HepG2 (cell line): Measurements from ENCODE around the gene MLC1. TPM values are rescaled to one million over a fixed set of nuclear protein-coding genes. Genes with fewer than 3 reads are reported as not detected.

Source experiments
- ATAC-seq: fragments of 200-7000 bp; cut with Tn5 transposase; 3 replicates; pipeline ENCODE4 v1.9.1; 2020; ENCODE audit warnings: mild to moderate bottlenecking, moderate library complexity
- BruUV-seq: library from RNA; stranded (reverse); fragments of 400-500 nt; replicated peaks from 2 replicates; lab custom pipeline; 2021; lab: Mats Ljungman, UMichigan
- CTCF ChIA-PET: fragments of 300-600 bp; formaldehyde crosslinking; extraction: SDS; loops from one replicate; lab custom pipeline; 2021; ENCODE audit warnings: low total read pairs, inconsistent platforms, low intra/inter-chr PET ratio; lab: Yijun Ruan, JAX
- POLR2A ChIA-PET: fragments of 350-600 bp; sonication (Branson Sonifier 250); formaldehyde crosslinking; loops from one replicate; lab custom pipeline; 2020; ENCODE audit warnings: antibody characterized with exemption, inconsistent platforms; lab: Yijun Ruan, JAX
- DNase-seq: peaks from one replicate; pipeline ENCODE4 v3.0.0-alpha.2; 2015; ENCODE audit warnings: low spot score
- FAIRE-seq: peaks from 3 replicates; lab custom pipeline; 2011; peaks lifted over from hg19 to GRCh38; lab: Jason Lieb, UNC
- H2AFZ ChIP-seq: one replicate; pipeline ENCODE4 v1.6.1; 2011; ENCODE audit warnings: low read length, inconsistent platforms
- H3K27ac ChIP-seq: fragments of 300-600 bp; 3 replicates; pipeline ENCODE4 v1.8.0; 2011; ENCODE audit warnings: mixed run types, mild to moderate bottlenecking, mixed read lengths, low read length, inconsistent platforms; ENCODE audit not compliant: insufficient read depth; ENCODE audit errors: extremely low read length
- H3K27me3 ChIP-seq, 2 experiments: fragments of 200-600 bp in 1 of 2; 2 replicates in 1 of 2; 3 replicates in 1 of 2; pipeline versions ENCODE4 v1.6.0 to v1.8.0; 2011; ENCODE audit warnings: low read length in 2 of 2, mild to moderate bottlenecking in 2 of 2, moderate library complexity in 2 of 2, inconsistent platforms in 1 of 2; ENCODE audit not compliant: insufficient read depth in 2 of 2, control insufficient read depth in 1 of 2
- H3K36me3 ChIP-seq, 2 experiments: fragments of 200-600 bp in 1 of 2; replicated peaks in 1 of 2; 2 replicates in 1 of 2; 3 replicates in 1 of 2; pipeline versions ENCODE4 v1.5.1 to v1.8.0; 2011; ENCODE audit warnings: low read length in 2 of 2, inconsistent platforms in 1 of 2; ENCODE audit not compliant: insufficient read depth in 2 of 2, control insufficient read depth in 1 of 2
- H3K4me1 ChIP-seq: 2 replicates; pipeline ENCODE4 v1.5.1; 2012; ENCODE audit warnings: low read length, inconsistent platforms; ENCODE audit not compliant: insufficient read depth
- H3K4me2 ChIP-seq: 2 replicates; pipeline ENCODE4 v1.6.0; 2011; ENCODE audit warnings: low read depth, low read length, inconsistent platforms
- H3K4me3 ChIP-seq, 3 experiments: fragments of 200-600 bp in 1 of 3; sonication (generic), shearing (Covaris generic) in 1 of 3; replicated peaks in 1 of 3; 2 replicates each; pipeline ENCODE4 v1.5.1; 2011 to 2016; ENCODE audit warnings: low read length in 3 of 3, inconsistent platforms in 2 of 3, low read depth in 2 of 3, mild to moderate bottlenecking in 2 of 3, control low read depth in 1 of 3, mixed read lengths in 1 of 3; ENCODE audit not compliant: insufficient read depth in 1 of 3
- H3K79me2 ChIP-seq: one replicate; pipeline ENCODE4 v1.6.1; 2011; ENCODE audit warnings: low read length, inconsistent platforms; ENCODE audit not compliant: insufficient read depth
- H3K9ac ChIP-seq: 2 replicates; pipeline ENCODE4 v1.6.0; 2011; ENCODE audit warnings: mild to moderate bottlenecking, low read depth, low read length, inconsistent platforms; ENCODE audit not compliant: insufficient read depth
- H3K9me3 ChIP-seq: 2 replicates; pipeline ENCODE4 v1.5.1; 2012; ENCODE audit warnings: mild to moderate bottlenecking, low read length
- H4K20me1 ChIP-seq: 2 replicates; pipeline ENCODE4 v1.6.0; 2011; ENCODE audit warnings: inconsistent platforms, mild to moderate bottlenecking, low read length, moderate library complexity; ENCODE audit not compliant: insufficient read depth
- CREM ChIP-seq, 2 experiments: sonication (generic) in 1 of 2; formaldehyde crosslinking in 1 of 2; IDR thresholded peaks; 2 replicates each; pipeline versions ENCODE4 v1.4.0 to v1.6.1; 2016 to 2020; ENCODE audit warnings: antibody characterized with exemption in 1 of 2, mild to moderate bottlenecking in 1 of 2, missing genetic modification reagents in 1 of 2
- ELF1 ChIP-seq: sonication (generic); formaldehyde crosslinking; IDR thresholded peaks from 2 replicates; pipeline ENCODE4 v1.4.0; 2020; ENCODE audit warnings: missing genetic modification reagents
- EZH2 ChIP-seq: conservative IDR thresholded peaks from 2 replicates; pipeline ENCODE4 v1.6.1; 2012; ENCODE audit warnings: mild to moderate bottlenecking, low read depth, low read length, moderate library complexity
- HNRNPL ChIP-seq: fragments of 200-400 bp; formaldehyde crosslinking; IDR thresholded peaks from 2 replicates; pipeline ENCODE4 v1.6.1; 2017; ENCODE audit warnings: mild to moderate bottlenecking, low read depth, low read length
- NFYB ChIP-seq: sonication (generic); formaldehyde crosslinking; IDR thresholded peaks from 2 replicates; pipeline ENCODE4 v1.4.0; 2020; ENCODE audit warnings: missing genetic modification reagents
- RELA ChIP-seq: sonication (generic); formaldehyde crosslinking; IDR thresholded peaks from 2 replicates; pipeline ENCODE4 v1.4.0; 2020; ENCODE audit warnings: missing genetic modification reagents
- RFXAP ChIP-seq: sonication (generic); formaldehyde crosslinking; IDR thresholded peaks from 2 replicates; pipeline ENCODE4 v1.4.0; 2020; ENCODE audit warnings: missing genetic modification reagents, borderline replicate concordance
- ZNF143 ChIP-seq: sonication (generic); formaldehyde crosslinking; IDR thresholded peaks from 2 replicates; pipeline ENCODE4 v1.4.0; 2020; ENCODE audit warnings: missing genetic modification reagents
- ZNF431 ChIP-seq: sonication (generic); formaldehyde crosslinking; IDR thresholded peaks from 2 replicates; pipeline ENCODE4 v1.9.0; 2022; ENCODE audit warnings: missing genetic modification reagents, low read depth, mild to moderate bottlenecking, borderline replicate concordance
- ZNF629 ChIP-seq: sonication (generic); formaldehyde crosslinking; conservative IDR thresholded peaks from 2 replicates; pipeline ENCODE4 v1.5.0; 2020; ENCODE audit warnings: missing genetic modification reagents
- ZNF83 ChIP-seq: sonication (generic); formaldehyde crosslinking; IDR thresholded peaks from 2 replicates; pipeline ENCODE4 v1.4.0; 2020; ENCODE audit warnings: missing genetic modification reagents, mild to moderate bottlenecking, borderline replicate concordance
- WGBS: methylation state at CpG from one replicate; pipeline ENCODE4 v1.1.6; 2017; ENCODE audit warnings: low lambda C conversion rate; 5-methylcytosine and 5-hydroxymethylcytosine counted together
- in situ Hi-C: cut with HindIII; loops from 2 replicates; pipeline ENCODE4 v1.10.0; 2017; ENCODE audit warnings: low pct_unique_long_range_greater_than_20kb; ENCODE audit not compliant: extremely low pct_ligation_motif_present
- intact Hi-C: fragments of 100-400 bp; cut with micrococcal nuclease; formaldehyde crosslinking; loops from one replicate; pipeline ENCODE4 v1.10.0; 2022; ENCODE audit not compliant: unreplicated experiment
- polyA plus RNA-seq, 8 experiments: library from polyadenylated mRNA; depleted of rRNA in 3 of 8; stranded (reverse) in 7 of 8; unstranded in 1 of 8; fragments of >200 nt; fragmentation: Illumina TruSeq in 4 of 8; extraction: Trizol in 4 of 8; gene quantifications; 2 replicates each; pipeline versions ENCODE4 v1.2.1 to v1.2.3, GENCODE V29; 2011 to 2016; ENCODE audit warnings: low read depth in 4 of 8, missing spikeins in 1 of 8, mixed read lengths in 1 of 8; ENCODE audit not compliant: insufficient read depth in 1 of 8
- total RNA-seq, 5 experiments: library from RNA; depleted of rRNA; stranded (reverse); fragments of >200 nt; fragmentation: Illumina TruSeq; extraction: Trizol; gene quantifications; 2 replicates each; pipeline ENCODE4 v1.2.3, GENCODE V29; 2016; ENCODE audit warnings: low read depth in 1 of 5
- TF ChIP-seq, protein P1 (sequence below): fragments of 450-650 bp; IDR thresholded peaks from 2 replicates; pipeline ENCODE4 v1.6.1; 2016
- TF ChIP-seq, protein P2 (sequence below): IDR thresholded peaks from 2 replicates; pipeline ENCODE4 v1.6.1; 2012; ENCODE audit warnings: inconsistent platforms
- TF ChIP-seq, protein P3 (sequence below), 2 experiments: sonication (generic) in 1 of 2; formaldehyde crosslinking in 1 of 2; IDR thresholded peaks; 2 replicates each; pipeline versions ENCODE4 v1.4.0 to v1.6.1; 2016 to 2020; ENCODE audit warnings: borderline replicate concordance in 1 of 2, low read depth in 1 of 2, mild to moderate bottlenecking in 1 of 2, missing genetic modification reagents in 1 of 2

The MLC1 gene
- total and polyA plus RNA-seq, 2 of the 13 experiments (the other 11 are each of a cell fraction or from before 2014, with no cell fraction given) = not detected

DNA sequence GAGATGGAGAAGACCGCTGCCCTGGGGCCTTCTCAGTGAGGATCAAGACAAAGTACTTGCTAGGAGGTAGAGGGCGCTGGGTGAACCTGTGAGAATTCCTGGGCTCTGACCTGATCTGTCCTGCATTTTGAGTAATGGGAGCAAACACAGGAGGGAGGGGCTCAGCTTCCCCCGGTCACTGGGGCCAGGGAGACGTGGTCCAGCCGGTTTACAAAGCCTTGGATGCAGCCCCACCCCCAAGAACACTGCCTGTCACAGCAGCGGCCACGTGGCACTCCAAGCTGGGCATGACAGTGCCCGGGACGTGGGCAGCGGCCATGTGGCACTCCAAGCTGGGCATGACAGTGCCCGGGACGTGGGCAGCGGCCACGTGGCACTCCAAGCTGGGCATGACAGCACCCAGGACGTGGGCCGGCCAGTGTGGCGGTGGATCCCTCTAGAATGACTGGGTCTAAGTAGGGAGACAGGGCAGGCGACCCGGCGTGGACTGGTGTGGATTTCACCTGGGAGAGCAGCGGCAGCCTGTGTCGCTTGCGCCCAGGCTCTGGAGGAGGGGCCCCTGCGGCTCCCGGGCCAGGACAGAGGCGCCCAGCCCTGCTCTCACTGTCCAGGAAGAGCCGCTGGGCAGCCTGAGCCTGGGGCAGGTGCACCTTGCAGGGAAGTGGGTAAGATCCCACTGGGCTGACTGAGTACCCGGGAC, 24.6 kb downstream of the MLC1 start (continued):
- TF ChIP-seq, protein P1, sequence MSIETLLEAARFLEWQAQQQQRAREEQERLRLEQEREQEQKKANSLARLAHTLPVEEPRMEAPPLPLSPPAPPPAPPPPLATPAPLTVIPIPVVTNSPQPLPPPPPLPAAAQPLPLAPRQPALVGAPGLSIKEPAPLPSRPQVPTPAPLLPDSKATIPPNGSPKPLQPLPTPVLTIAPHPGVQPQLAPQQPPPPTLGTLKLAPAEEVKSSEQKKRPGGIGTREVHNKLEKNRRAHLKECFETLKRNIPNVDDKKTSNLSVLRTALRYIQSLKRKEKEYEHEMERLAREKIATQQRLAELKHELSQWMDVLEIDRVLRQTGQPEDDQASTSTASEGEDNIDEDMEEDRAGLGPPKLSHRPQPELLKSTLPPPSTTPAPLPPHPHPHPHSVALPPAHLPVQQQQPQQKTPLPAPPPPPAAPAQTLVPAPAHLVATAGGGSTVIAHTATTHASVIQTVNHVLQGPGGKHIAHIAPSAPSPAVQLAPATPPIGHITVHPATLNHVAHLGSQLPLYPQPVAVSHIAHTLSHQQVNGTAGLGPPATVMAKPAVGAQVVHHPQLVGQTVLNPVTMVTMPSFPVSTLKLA = peak; percentile 86
- TF ChIP-seq HNRNPL = peak; percentile 79; the same call in 1 of the 2 replicates
- TF ChIP-seq RFXAP (CRISPR knock-in tag) = no peak
- TF ChIP-seq ZNF143 (CRISPR knock-in tag) = no peak
- no peak for TF ChIP-seq ELF1 (CRISPR knock-in tag)
- TF ChIP-seq ZNF431 (CRISPR knock-in tag) = no peak
- TF ChIP-seq RELA (CRISPR knock-in tag) = no peak
- 0 out of 2 replicates have a peak, but pooled peaks have one; percentile 34 for TF ChIP-seq EZH2
- no peak for TF ChIP-seq ZNF629 (CRISPR knock-in tag)

DNA sequence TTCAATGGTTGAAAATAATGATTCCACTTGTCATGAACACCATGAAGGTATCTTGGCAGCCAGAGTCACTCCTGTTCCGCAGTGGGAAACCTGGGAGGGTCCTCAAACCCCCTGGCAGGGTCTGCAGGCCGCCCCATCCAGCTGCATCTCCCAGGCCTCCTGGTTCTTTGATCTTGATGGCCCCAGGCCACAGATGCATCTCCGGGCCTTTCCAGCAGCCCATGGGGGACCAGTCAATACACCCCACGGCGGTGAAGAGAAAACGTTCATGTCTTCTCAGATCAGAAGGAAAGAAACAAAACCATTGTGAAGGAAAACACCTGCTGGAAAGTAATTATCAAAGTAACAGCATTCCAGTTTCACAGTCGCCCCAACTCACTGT, 25.4 kb downstream of the MLC1 start:
- ChIA-PET POLR2A (no interaction called here), CTCF (no interaction called here)
- Histone ChIP-seq H3K9me3 (no peaks in the 10 kb centered on the region), H2AFZ (no peak overlapping the region), H4K20me1 (no peaks in the 10 kb centered on the region), H3K4me2 (no peak overlapping the region), H3K79me2 (no peaks in the 10 kb centered on the region), H3K27ac (no peak overlapping the region), H3K9ac (no peak overlapping the region), H3K27me3 (peaks cover 4 to 35% of the 10 kb centered on the region in 2 experiments), H3K4me3 (no peak overlapping the region), H3K4me1 (peaks cover 5% of the 10 kb centered on the region; the same call in 1 of the 2 replicates), H3K36me3 (no peaks in the 10 kb centered on the region)
- no peak for TF ChIP-seq CREM (IDR thresholded peaks at IDR 0.05)
- no peak for TF ChIP-seq CREM (CRISPR knock-in tag; IDR thresholded peaks at IDR 0.05)
- TF ChIP-seq ZNF83 (CRISPR knock-in tag) = no peak
- TF ChIP-seq, protein P2, sequence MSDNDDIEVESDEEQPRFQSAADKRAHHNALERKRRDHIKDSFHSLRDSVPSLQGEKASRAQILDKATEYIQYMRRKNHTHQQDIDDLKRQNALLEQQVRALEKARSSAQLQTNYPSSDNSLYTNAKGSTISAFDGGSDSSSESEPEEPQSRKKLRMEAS = no peak
- no peak for TF ChIP-seq NFYB (CRISPR knock-in tag)
- TF ChIP-seq, protein P3, sequence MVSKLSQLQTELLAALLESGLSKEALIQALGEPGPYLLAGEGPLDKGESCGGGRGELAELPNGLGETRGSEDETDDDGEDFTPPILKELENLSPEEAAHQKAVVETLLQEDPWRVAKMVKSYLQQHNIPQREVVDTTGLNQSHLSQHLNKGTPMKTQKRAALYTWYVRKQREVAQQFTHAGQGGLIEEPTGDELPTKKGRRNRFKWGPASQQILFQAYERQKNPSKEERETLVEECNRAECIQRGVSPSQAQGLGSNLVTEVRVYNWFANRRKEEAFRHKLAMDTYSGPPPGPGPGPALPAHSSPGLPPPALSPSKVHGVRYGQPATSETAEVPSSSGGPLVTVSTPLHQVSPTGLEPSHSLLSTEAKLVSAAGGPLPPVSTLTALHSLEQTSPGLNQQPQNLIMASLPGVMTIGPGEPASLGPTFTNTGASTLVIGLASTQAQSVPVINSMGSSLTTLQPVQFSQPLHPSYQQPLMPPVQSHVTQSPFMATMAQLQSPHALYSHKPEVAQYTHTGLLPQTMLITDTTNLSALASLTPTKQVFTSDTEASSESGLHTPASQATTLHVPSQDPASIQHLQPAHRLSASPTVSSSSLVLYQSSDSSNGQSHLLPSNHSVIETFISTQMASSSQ (IDR thresholded peaks at IDR 0.05; ENCODE audit: low read depth) = no peak
- TF ChIP-seq, protein P3 (CRISPR knock-in tag; IDR thresholded peaks at IDR 0.05; ENCODE audit: borderline replicate concordance) = no peak
- in situ Hi-C loops (no loop called here), intact Hi-C loops (no loop called here)
- ATAC-seq = no peak
- DNase-seq = no peak
- WGBS = 53% methylated on average over 7 of the region's 7 CpGs
- no peak for FAIRE-seq
- BruUV-seq = no TSS peak
